Head of caudate nucleus (tissue), 42 donors: ENCODE results near the gene ITSN2.
A peak's percentile ranks its signal among the peaks of the same experiment; 100 is the strongest.
"Not testable (repeated sequence)": the region's sequence is repeated elsewhere in the genome, so short reads cannot be mapped to it uniquely, and the experiment has no call there.

ENCODE experiments used
- DNase-seq, 42 donors: peaks; one replicate each; pipeline versions ENCODE4 v3.0.0 to v3.0.0-alpha.2; 2020 to 2021; ENCODE audit warnings: mixed read lengths in 7 of 42
- intact Hi-C: fragments of 100-400 bp; cut with DNase I; formaldehyde crosslinking; loops from one replicate; pipeline ENCODE4 v1.15.0; 2022

The ITSN2 gene

GRCh38 chr2:24342110-24342910, 18.0 kb downstream of the ITSN2 start:
- intact Hi-C loops = no loop called here
- no peak for DNase-seq

- intact Hi-C loops = no loop called here
- no peak for DNase-seq
Measured at GRCh38 chr2:24339856-24340262, 20.5 kb downstream of the ITSN2 start.

GRCh38 chr2:24339098-24339497, 21.2 kb downstream of the ITSN2 start:
- DNase-seq, intact Hi-C loops: not testable (repeated sequence)

- intact Hi-C loops = no loop called here
- DNase-seq = no peak
Measured at GRCh38 chr2:24337890-24338289, 22.4 kb downstream of the ITSN2 start.

DNA sequence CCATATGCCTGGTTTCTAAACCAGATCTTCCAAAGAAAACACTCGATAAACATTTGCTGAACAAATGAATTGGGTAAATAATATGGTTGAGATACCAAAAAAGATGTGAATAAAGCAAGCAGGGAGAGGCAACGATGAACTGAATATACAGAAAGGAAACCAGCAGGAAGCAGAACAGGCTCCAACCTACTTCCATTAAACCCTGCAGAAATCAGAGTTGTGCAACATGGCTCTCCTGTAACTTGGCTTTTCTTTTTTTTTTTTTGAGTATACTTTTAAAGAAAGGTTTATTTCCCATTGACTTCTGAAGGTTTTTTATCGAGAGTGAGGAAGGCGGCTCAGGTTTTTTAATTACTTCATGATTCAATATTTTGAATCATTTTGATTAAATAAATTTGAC, 23.5 kb downstream of the ITSN2 start:
- DNase-seq = no peak
- intact Hi-C loops = no loop called here

GRCh38 chr2:24334245-24334633, 26.1 kb downstream of the ITSN2 start:
- no peak for DNase-seq
- intact Hi-C loops = no loop called here

DNA sequence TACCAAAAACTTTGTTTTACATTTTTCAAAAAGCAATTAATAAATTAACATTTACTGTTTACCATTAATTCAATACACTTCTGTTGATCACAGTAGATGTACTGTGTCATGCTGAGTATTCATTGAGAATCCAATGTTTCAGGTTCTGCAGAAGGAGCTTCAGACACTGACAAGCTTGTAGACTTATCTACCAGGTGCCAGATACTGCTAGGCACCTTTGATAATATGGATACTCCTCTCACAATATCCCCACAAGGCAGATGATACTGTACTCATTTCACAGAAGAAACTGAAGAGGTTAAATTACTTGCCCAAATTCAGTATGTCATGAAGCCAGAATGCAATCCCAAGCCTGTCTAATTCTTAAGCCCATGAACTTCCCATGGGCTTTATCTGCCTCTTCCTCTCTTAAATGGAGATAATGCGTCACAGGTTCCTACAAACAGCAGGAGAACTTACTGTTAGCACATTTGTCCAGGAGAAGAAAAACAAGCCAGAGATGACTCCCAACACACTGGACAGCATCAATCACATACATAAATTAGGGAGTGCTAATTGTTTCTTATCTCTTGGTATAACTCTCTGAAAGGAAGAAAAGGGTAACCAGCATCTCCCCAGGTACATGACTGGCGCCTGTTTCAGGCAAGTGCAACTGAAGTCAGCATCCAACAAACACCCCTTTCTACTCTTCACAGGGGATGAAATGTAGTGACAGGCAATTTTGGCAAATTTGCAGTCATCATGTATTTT, 27.4 kb downstream of the ITSN2 start:
- intact Hi-C loops = no loop called here
- no peak for DNase-seq

GRCh38 chr2:24330161-24330560, 30.2 kb downstream of the ITSN2 start:
- intact Hi-C loops = no loop called here

DNA sequence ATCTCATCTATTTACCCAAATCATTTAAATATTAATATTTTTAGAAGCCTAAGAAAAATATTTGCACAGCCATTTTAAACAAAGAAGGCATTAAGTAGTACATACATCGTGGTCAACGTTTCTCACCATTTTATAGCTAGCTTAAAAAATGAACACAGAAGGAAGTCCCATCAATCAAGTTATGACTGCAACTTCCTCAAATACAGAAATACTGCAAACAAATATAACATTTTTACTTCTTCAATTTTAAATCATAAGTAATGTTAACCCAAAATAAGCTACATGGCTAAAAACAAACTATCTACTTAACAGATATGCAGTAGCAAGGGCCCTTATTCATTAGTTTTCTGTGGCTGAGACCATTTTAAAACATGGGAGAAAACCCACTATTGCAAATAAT, 30.6 kb downstream of the ITSN2 start:
- no peak for DNase-seq
- intact Hi-C loops = no loop called here

More at GRCh38 chr2:24330161-24330560, 30.2 kb downstream of the ITSN2 start:
- DNase-seq = no peak

DNA sequence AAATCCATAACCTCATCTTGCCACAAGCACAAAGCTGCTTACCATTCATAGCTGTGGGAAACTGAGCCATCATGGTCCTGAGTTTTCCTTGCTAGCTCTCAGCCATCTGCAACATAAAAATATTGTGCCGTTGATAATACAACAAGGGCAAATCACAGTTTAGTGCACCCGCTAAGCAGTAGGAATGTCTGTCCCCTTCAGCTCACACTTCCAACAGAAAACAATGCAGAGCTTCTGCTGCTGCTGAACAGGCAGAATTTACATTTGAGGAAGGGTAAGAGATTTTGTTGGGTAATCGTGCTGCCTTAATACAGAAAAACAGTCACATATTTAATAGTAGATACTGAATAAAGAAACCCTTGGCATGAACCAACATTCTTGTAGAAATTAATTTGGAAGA, 32.3 kb downstream of the ITSN2 start:
- intact Hi-C loops = no loop called here
- DNase-seq = peak in 1 of 42 donors; percentile 7

GRCh38 chr2:24317491-24317920, 42.8 kb downstream of the ITSN2 start:
- intact Hi-C loops = no loop called here
- peak in 12 of 42 donors; percentile 6 to 48 (median 18) for DNase-seq

DNA sequence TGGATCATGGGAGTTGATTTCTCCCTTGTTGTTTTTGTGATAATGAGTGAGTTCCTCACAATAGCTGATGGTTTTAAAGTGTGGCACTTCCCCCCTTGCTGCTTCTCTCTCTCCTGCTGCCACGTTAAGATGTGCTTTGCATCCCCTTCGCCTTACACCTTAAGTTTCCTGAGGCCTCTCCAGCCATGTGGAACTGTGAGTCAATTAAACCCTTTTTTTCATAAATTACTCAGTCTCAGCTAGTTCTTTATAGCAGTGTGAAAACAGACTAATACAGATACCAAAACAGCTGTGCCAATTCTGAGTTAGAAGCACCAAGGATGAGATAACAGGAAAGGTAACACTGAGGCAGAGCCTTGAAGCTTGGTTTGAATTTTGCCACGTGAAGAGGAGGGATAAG, 44.7 kb downstream of the ITSN2 start:
- intact Hi-C loops = no loop called here
- no peak for DNase-seq

DNA sequence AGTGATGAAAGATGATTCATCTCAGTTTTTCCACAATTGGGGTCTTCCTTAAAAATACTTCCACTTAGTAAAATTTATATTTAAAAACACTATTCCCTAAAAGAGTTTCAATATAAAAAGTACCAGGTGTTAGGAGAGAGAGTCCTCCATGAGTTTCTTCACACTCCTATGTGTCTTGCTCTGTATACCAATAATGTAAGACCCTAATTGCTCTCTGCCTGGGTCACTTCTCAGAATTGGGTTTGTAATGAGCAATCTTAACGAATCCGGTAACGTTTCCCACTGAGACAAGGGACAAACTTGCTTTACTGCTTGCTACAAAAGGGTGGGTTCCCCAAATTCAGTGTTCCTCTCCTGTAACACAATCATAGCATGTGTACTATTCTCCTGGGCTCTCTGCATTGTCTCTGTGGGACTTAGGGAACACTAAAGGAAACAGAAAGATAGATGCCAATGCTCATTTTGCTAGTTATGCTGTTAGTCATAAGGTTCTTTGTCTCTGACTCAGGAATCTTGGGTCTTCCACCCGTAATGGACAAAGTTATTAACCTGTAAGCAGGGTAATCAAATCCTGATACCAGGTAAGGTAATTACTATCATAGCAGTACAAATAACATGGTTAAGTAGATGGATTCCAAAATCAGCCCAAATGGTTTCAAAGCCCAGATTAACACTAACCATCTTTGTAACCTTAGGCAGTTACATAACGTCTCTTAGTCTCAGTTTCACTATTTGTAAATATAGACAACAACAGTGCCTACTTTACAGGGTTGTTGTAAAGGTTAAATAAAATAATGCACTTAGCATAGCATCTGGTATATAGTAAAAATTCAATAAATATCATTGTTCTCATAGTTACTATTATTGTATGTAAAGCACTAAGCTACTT, 46.3 kb downstream of the ITSN2 start:
- DNase-seq = no peak
- intact Hi-C loops = no loop called here

DNA sequence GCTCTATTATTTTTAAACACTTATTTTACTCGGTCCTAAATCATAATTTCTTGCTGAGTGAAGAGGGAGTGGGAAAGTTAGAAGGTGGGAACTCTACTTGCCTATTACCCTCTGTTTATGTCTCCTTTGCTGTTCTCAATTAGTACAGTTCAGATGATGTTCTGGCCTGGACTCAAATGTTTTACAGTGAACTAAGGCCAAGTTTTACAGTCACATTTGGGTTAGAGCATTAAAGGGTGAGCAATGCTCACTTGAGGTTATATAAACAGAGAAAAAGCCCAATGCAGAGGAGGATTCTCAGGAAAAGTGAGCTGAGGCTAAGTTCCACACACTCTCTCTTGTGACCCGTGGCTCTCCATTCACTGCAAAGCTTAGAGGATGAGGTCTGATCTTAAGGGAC, 52.4 kb downstream of the ITSN2 start:
- intact Hi-C loops = no loop called here
- DNase-seq = no peak

GRCh38 chr2:24304631-24305030, 55.7 kb downstream of the ITSN2 start:
- intact Hi-C loops = no loop called here
- no peak for DNase-seq

- peak in 37 of 42 donors; percentile 11 to 73 (median 41) for DNase-seq
- intact Hi-C loops = no loop called here
Measured at GRCh38 chr2:24304098-24304497, 56.2 kb downstream of the ITSN2 start.

DNA sequence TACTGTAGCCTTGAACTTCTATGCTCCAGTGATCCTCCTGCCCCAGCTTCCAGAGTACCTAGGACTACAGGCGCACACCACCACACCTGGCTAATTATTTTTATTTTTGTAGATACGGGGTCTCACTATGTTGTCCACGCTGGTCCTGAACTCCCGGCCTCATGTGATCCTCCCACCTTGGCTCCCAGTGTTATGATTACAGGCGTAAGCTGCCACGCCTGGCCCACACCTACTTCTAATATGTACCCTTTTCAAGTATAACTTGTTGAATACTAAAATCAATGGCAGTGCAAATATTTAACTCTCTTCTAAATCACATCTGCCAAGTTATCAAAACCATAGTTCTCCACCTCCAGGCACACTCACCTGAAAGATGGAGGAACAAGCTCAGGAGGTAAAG, 58.7 kb downstream of the ITSN2 start:
- DNase-seq = no peak
- intact Hi-C loops = no loop called here

DNA sequence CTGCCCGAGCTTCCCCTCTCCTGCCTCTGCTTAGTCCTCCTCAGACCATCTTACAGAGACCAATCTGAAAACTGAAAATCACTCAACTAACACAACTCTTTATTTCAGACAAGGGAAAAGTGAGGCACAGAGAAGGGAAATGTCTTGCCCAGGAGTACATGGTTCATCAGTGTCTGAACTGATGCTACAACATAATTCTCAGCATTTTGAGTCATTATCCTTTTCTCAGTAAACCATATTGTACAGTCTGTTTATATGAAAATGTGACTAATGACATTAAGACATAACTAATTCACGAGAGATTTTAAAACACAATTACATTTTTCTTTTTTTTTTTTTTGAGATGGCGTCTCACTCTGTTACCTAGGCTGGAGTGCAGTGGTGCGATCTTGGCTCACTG, 62.7 kb downstream of the ITSN2 start:
- intact Hi-C loops = no loop called here
- DNase-seq = no peak

GRCh38 chr2:24287171-24287570, 73.2 kb downstream of the ITSN2 start:
- DNase-seq = no peak
- intact Hi-C loops = no loop called here
